Thyroid gland (tissue), 4 donors: Measurements from ENCODE around the gene DENND5B.

Experiments used
- CTCF ChIP-seq, 6 experiments: fragments of 200-600 bp in 3 of 6; fragments of 450-650 bp in 3 of 6; sonication (generic) in 3 of 6; IDR thresholded peaks; one replicate each; pipeline ENCODE4 v1.5.1; 2016 to 2019; ENCODE audit warnings: antibody characterized with exemption in 6 of 6, mild to moderate bottlenecking in 2 of 6, inconsistent platforms in 1 of 6, moderate library complexity in 1 of 6
- POLR2A ChIP-seq, 2 donors: fragments of 450-650 bp; IDR thresholded peaks; one replicate each; pipeline ENCODE4 v1.6.1; 2017; ENCODE audit warnings: antibody characterized with exemption in 2 of 2, mild to moderate bottlenecking in 2 of 2, moderate library complexity in 1 of 2

GRCh38 chr12:31518680-31519227 is 72.2 kb downstream of the DENND5B start:
- TF ChIP-seq CTCF (IDR thresholded peaks at IDR 0.05) (no peak), POLR2A (IDR thresholded peaks at IDR 0.05) (no peak)
